Measurements from ENCODE around the gene CUL4A.
"Not testable (repeated sequence)": the region's sequence is repeated elsewhere in the genome, so short reads cannot be mapped to it uniquely, and the experiment has no call there.

Gene CUL4A

DNA sequence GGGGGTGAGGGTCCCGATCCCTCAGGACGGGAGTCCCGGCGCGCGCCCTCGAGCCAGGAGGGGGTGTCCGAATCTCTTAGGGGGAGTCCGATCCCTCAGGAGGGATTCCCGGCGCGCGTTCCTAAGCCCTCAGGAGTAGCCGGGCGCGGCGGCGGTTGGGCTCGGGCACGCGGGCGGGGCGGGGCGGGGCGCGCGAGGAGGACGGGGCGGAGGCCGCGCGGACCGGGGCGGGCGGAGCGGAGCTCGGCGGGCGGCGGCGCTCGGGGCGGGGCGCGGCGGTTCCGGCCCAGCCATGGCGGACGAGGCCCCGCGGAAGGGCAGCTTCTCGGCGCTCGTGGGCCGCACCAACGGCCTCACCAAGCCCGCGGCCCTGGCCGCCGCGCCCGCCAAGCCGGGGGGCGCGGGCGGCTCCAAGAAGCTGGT lies at the start of gene CUL4A:
CUL4A (plus strand) TSS at position 278 of the 423 bp plus-strand sequence; CDS start at position 293, 15 bp downstream.
- peak; percentile 90 for DNase-seq

DNA sequence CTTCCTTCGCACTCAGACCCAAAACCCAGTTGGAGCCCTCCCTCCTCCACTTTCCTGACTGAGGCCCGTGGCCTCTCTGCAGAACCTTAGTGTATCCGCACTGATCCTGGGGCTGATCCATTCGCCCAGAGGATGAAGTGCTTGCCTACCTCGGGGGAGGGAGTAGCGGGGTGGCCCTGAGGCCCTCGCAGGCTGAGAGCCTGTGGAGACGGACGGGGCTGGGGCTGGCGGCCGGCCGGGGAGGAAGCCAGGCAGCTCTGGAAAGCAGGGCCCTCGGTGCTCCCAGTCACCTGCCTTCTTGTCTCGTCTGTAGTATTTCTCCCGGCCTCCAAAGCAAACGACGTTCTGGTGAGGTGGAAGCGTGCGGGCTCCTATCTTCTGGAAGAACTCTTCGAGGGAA lies 49.7 kb upstream of the CUL4A start:
- DNase-seq: no peak

DNA sequence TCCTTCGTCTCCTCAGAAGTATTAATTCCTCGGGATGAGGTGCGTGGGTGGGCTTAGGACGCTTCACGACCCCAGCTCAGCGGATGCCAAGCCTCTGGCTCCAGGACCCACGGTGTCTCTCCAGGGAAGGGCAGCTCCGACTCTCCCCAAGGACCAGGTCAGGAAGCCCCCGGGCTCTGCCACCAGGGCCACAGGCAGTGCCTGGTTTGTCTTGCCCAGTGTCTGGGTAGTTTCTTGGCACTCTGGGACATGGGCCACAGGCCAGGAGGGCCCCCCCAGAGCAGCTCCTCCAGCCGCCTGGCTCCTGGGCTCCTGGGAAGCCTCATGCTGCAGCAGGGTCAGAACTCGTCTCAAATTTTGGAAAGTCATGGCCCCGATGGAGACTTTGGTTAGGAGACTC lies 48.4 kb upstream of the CUL4A start:
- DNase-seq: no peak

DNA sequence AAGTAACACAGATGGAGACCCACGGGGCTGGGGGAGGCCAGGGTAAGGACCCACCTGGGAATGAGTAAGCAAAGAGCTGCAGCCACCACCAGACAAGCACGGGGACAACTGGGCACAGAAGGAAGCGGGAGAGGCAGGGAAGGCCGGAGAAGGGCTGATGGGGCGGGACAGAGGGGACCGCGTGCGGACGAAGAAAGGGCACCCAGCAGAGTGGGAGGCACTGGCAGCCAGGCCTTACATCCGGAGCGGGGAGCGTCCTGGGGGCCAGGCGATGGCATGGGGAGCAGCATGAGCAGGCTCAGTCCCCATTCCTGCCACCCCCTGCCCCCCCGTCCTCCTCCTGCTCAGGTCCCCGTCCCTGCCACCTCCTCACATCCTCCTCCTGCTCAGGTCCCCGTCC lies 48.0 kb upstream of the CUL4A start:
- DNase-seq: no peak

DNA sequence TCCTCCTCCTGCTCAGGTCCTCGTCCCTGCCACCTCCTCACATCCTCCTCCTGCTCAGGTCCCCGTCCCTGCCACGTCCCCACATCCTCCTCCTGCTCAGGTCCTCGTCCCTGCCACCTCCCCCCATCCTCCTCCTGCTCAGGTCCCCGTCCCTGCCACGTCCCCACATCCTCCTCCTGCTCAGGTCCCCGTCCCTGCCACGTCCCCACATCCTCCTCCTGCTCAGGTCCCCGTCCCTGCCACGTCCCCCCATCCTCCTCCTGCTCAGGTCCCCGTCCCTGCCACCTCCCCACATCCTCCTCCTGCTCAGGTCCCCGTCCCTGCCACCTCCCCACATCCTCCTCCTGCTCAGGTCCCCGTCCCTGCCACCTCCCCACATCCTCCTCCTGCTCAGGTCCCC lies 47.4 kb upstream of the CUL4A start:
- not testable (repeated sequence) for DNase-seq

DNA sequence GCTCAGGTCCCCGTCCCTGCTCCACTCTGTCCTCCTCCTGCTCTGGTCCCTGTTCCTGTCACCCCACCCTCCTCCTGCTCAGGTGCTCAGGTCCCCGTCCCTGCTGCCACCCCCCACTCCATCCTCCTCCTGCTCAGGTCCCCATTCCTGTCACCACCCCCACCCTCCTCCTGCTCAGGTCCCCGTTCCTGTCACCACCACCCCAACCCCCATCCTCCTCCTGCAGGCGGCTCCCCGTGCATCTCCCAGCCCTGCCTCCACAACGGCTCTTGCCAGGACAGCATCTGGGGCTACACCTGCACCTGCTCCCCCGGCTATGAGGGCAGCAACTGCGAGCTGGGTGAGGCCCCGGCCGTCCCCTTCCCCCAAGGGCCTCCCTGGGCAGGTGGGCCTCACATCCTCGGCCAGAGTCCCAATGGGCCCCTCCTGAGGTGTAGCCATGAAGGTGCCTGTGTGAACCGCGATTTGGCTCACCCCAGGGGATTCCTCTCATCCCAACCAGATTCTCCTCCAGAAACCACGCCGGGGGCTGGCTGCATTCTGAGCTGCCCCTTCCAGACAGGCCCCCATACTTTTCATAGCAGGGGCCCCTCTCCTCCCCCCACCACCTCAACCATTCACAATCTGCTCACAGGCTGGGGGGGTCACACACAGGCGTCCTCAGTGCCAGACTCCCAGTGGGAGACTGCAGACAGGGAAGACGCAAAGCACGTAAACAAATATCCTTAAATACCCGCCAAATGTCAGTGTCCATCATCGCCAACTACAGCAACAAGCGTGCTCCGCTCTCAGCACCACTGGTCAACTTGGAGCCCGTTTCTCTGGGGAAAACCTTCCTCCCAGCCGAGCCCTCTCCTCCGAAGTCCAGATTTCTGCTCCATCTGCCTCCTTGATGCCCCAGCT lies 46.4 kb upstream of the CUL4A start:
- no peak for DNase-seq

DNA sequence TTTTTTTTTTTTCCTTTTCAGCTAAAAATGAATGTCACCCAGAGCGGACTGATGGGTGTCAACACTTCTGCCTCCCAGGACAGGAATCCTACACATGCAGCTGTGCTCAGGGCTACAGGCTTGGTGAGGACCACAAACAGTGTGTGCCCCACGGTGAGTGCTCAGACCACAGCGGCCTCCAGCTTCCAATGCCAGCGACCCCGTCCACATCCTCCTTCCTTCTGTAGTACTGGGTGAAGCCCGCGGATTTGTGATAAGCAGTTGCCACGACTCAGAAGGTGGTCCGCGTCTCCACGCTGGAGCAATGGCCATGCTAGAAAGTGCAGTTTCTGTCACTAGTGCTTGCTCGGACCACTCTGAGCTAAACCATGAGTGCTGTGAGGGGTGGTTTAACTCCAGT lies 44.9 kb upstream of the CUL4A start:
- peak; percentile 73 for DNase-seq

DNA sequence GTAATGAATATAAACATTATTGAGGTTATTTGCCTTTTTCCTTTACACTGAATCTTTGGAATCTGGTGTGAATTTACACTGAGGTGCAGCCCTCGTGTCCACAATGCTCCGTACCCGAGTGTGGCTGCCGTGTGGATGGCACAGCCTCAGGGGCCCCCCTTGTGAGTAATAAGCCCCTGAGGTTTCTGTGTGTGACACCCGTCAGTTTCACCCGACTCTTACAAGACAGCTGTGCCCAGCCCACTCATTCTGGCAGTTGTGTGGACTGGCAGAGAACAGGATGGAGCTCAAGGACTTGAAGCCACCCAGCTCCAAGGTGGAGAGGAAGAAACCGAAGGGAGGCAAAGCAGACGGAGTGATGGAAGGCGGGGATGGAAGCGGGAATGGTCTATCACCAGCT lies 43.1 kb upstream of the CUL4A start:
- DNase-seq: no peak

DNA sequence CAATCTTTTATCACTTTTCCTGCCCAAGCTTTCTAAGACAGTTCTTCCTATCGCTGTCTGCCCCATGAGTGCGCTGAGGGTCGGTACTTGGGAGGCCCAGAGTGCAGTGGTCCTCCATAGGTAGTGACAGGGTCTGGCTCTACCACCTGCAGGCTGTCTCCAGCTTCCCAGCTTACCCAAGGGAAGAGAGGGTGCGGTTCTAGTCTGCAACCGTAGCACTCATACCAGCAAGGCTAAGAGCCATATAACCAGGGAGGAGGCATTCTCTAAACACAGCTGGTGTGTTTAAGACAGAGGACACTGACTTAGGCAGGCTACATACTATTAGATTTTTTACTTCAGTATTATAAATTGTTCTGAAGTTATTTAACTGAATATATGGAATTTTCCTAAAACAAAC lies 42.7 kb upstream of the CUL4A start:
- DNase-seq: no peak

DNA sequence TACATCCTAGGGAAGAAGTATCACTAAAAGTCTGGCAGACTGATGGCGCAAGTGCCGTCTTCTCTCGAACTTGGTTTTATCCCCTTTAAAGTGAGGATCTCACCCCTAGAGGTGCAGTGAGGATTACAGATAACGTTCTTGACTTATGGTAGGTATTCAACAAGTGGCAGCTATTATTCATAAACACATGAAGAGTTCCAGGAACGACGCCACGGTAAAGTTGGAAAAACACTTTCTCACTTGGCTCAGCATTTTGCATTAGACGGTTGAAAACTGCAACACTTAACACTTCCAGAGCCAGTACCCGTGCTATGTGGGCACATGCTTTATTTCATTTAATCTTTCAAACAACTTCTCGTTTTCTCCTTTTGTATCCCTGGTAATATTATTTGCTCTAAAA lies 42.3 kb upstream of the CUL4A start:
- DNase-seq: no peak

DNA sequence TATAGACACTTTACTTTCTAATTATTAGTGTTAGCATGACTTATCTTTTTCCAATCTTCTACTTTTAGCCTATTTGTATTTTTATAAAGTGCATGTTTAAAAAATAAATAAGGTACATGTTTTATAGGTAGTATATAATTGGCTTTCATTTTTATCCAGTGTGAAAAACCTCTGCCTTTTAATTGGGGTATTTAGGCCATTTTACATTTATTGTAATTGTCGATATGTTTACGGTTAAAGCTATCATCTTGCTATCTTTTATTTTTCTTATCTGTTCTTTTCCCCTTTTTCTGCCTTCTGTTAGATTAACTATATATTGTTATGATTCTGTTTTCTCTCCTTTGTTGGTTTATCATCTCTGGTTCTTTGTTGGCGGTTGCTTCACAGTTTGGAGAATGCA lies 41.8 kb upstream of the CUL4A start:
- no peak for DNase-seq

DNA sequence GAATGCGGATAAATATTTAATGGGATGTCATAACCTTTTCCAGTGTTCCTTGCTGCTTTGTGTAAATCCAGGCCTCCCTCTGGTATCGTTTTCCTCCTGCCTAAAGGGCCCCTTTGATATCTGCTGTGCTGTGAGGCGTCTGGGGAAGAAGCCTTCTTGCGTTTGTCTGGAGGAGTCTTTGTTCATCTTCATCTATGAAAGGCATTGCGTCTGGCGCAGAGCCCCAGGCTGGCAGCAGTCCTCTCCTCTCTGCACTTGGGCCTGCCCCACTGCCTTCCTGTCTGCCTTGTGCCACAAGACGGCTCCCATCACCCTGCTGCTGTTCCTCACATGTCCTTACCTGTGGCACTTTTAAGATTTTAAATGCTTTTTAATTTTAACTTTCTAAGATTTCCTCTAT lies 41.2 kb upstream of the CUL4A start:
- no peak for DNase-seq

DNA sequence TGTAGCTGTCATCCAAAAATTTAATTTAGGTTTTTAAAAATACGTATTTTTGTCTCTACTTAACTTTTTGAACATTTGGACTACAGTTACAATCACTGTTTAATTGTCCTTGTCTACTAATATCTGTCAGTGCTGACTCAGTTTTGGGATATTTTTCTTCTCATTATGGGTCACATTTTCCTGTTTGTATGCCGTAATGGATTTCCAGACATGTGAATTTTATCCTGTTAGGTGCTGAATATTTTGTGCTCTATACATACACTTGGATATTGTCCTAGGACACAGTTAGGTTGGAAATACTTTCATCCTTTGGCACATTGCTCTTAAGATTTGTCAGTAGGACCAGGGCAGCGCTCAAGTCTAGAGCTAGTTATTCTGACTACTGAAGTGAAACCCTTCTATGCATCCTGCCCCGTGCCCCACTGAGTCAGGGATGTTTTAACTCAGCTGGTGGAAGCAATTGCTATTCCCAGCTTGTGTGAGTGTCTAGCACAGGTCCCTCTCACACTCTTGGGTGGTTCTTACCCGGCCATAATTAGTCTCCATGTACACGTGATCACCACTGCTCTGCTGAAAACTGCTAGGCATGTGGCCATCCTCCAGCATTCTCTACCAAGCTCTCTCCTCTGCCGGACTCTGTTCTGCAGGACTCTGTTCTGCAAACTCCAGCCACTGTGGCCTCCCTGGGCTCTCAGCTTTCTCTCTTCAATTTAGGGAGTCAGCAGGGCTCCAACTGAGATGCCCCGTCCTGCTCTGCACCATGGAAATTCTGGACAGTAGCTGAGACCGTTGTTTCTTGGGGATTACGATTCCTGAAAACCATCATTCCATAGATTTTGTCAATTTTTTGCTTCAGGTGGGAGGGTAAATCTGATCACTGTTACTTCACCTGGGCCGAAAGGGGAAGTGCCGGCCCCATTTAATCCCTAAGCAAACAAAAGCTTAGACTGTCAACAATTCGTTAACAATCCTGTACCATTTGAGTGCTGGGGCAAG lies 39.8 kb upstream of the CUL4A start:
- no peak for DNase-seq

DNA sequence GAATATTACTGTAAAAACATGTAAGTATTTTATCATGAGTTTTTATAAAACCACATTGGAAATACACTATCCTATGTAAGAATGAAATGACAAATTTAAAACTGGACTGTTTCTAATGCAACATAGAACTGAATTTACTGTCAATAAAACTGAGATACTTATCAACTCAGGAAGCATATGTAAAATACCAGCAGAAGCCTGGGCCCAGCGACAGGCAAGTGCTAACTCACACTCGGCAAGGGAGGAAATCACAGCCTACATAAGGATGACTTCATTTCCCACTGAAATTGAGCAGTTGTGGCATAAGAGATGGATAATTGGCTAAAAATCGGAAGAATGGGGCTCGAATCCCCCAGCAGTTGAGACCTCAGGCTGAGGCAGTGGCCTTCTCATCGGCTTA lies 38.9 kb upstream of the CUL4A start:
- DNase-seq: peak; percentile 24

DNA sequence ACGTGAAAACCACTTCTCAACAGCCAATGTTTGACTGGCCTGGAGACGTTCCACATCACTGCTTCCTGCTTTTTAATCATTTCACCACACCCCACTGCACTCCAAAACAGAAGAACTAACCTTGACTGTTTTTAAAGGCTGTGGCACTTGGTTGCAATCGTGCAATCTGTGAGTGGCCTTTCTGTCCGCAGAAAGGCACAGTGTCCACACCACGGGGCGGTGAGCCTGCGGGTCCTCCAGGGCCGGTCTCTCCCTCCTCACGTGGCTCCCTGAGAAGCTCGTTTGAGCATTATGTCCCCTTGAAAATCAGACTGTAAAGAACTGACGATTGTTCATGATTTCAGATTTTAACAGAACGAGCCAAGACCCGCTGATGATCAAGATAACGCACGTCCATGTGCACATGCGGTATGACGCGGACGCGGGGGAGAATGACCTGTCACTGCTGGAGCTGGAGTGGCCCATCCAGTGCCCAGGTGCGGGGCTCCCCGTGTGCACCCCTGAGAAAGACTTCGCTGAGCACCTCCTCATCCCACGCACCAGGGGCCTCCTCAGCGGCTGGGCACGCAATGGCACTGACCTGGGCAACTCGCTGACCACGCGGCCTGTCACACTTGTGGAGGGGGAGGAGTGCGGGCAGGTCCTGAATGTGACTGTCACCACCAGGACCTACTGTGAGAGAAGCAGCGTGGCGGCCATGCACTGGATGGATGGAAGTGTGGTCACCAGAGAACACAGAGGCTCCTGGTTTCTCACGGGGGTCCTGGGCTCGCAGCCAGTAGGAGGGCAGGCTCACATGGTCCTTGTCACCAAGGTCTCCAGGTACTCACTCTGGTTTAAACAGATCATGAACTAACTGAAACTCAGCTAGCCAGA lies 37.9 kb upstream of the CUL4A start:
- peak; percentile 26 for DNase-seq

DNA sequence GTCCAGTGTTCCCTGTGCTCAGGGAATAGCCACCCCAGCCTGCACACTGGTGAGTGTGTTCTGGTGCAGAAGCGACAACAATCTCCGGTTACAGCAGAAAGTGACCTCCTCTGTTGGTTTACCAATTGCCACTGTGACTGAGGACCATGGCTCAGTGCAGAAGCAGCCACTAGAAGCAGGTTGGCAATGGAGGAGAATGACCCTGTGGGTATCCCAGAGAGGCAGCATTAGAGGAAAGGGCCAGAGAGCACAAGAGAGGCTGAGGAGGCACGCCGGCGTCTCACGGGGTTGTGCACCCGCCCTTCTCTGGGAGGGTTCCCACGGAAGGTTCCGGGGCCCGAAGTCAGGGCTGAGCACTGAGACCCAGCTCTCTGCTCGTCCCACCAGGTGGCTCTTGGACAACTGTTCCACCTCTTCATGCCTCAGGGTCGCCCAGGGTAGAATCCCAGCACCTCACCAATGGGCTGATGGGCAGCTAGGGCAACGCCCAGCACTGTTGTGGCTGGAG lies 36.9 kb upstream of the CUL4A start:
- no peak for DNase-seq

DNA sequence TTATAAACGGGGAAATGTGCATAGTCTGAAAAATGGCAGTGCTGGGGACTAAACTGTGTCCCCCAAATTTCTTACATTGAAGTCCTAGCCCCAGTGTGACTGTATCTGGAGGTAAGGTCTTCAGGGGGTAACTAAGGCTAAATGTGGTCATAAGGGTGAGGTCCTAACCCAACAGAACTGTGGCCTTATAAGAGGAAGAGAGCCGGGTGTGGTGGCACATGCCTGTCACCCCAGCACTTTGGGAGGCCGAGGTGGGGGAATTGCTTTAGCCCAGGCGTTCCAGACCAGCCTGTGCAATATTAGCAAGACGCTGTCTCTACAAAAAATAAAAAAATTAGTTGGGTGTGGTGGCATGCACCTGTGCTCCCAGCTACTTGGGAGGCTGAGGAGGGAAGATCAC lies 33.1 kb upstream of the CUL4A start:
- peak; percentile 87 for DNase-seq

DNA sequence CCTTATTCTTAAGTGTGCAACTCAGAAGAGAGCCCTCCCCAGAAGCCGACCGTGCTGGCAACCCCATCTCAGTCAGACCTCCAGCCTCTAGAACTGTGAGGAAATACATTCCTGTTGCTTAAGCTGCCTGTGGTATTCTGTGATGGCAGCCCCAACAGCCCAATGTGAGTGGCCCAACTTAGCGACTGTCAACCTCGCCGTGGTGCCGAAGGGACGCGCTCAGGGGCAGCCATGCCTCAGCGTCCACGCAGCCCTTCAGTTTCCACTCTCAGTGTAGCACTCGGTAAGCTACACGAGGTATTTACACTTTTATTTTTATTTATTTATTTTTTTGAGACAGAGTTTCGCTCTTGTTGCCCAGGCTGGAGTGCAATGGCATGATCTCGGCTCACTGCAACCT lies 32.6 kb upstream of the CUL4A start:
- DNase-seq: no peak

DNA sequence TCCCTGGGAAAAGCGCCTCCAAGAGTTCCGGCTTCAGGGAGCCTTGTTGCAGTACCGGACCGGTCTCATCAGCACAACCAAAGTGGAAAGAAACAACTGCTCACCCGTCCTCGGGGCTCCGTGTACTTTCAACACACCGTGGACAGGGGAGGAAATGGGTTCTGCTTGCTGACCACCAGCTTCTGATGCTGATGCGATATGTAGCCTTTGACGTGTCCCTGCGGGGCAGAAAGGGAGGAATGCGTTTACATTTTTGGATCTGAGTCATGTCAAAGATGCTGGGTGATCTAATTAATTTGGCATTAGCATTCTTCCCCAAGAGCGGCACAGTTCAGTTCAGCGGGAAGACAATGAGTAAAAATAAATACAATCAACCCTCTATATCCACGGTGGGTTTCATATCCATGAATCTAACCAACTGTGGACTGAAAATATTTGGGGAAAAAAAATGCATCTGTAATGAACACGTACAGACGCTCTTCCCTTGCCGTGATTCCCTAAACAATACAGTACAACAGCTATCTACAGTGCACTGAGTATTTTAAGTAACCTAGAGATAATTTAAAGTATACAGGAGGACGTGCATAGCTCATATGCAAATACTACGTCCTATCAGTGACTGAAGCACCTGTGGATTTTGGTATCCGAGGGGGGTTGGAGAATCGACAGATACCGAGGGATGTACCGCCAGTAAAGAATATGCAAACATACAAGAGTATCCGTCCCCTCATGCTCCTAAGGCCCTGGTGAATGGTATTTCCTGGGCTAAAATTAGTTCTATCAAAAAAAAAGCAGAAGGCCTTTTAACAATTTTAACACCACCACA lies 31.1 kb upstream of the CUL4A start:
- no peak for DNase-seq

DNA sequence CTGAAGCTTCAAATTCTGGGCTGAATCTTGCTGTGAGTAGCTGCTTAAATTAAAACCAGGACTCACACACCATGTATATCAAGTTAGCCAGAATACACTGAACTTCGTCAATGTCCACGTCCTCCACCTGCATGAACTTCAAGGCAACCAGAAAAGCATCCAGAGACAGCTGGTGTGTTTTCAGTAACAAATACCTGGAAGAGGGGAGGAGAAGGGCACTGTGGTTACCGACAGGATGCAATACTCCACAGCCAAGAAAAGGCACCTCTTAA lies 30.6 kb upstream of the CUL4A start:
- DNase-seq: no peak

DNA sequence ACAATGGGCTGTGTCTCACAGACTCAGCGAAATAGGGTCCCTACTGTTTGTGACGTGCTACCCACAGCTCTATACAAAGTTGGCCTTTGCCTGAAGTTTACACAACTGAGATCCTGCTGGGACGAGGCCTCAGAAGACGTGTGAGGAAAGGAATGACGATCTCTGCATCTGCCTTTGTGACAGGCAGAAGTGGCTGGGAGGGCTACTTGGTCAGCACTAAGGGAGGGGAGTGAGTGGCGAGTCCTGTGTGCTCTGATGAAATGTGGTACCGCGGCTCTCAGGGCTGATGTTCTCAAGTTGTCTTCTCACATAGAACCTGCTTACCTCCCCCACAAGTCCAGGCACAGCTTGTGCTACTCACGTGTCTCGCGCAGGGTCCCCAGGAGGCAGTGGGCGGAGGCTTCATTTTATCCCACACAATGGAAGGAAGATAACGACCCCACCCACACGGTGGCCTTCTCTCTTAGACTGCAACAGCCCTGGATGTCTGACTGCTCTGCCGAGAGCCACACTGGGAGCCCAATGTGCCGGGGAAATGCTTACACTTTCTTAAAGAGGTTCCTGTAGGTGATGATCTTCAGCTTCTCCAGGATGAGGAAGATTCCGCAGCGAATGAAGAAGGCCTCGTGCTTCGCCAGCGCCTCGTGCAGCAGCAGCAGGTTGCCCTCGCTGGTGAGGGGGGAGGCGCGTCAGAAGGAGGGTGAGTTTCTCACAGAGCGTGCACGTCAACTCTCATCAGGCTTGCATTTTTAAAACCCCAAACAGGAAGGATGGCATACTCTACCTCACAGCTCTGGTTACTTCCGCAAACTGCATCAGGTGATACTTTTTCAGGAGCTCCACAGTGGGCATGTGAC lies 29.8 kb upstream of the CUL4A start:
- peak; percentile 63 for DNase-seq
